Stomach (tissue), 9 donors: ENCODE results near the gene MAPKAPK5. TPM values are rescaled to one million over a fixed set of nuclear protein-coding genes. Genes with fewer than 3 reads are reported as not detected.

ENCODE experiments used
- DNase-seq, 2 donors: peaks; one replicate each; pipeline versions ENCODE4 v3.0.0 to v3.0.0-alpha.2; 2013 to 2019
- H3K27ac ChIP-seq, 5 donors: fragments of 200-600 bp in 4 of 5; sonication (generic) in 4 of 5; one replicate each; pipeline ENCODE4 v1.5.1; 2013 to 2019; ENCODE audit warnings: mild to moderate bottlenecking in 1 of 5, moderate library complexity in 1 of 5
- H3K27me3 ChIP-seq, 3 donors: fragments of 200-600 bp; sonication (generic); one replicate each; pipeline ENCODE4 v1.5.1; 2017 to 2019; ENCODE audit warnings: mixed run types in 1 of 3
- H3K36me3 ChIP-seq, 4 donors: fragments of 200-600 bp; sonication (generic); 1 replicate in 3 of 4; 2 replicates in 1 of 4; pipeline ENCODE4 v1.5.1; 2016 to 2019
- H3K4me1 ChIP-seq, 4 donors: fragments of 200-600 bp; sonication (generic); one replicate each; pipeline ENCODE4 v1.5.1; 2016 to 2019
- H3K4me3 ChIP-seq, 4 donors: fragments of 200-600 bp; sonication (generic) in 3 of 4; one replicate each; pipeline ENCODE4 v1.5.1; 2016 to 2019; ENCODE audit warnings: mild to moderate bottlenecking in 1 of 4
- H3K9me3 ChIP-seq, 4 donors: fragments of 200-600 bp; sonication (generic); one replicate each; pipeline ENCODE4 v1.5.1; 2016 to 2019
- EP300 ChIP-seq: sonication (generic); formaldehyde crosslinking; IDR thresholded peaks from one replicate; pipeline ENCODE4 v1.6.1; 2017; ENCODE audit warnings: antibody characterized with exemption
- POLR2A ChIP-seq, 4 donors: fragments of 450-650 bp; IDR thresholded peaks; one replicate each; pipeline ENCODE4 v1.6.1; 2016; ENCODE audit warnings: antibody characterized with exemption in 4 of 4, control low read depth in 2 of 4, mild to moderate bottlenecking in 1 of 4, moderate library complexity in 1 of 4
- POLR2AphosphoS5 ChIP-seq, 3 donors: sonication (generic); formaldehyde crosslinking; IDR thresholded peaks; one replicate each; pipeline ENCODE4 v1.6.1; 2016; ENCODE audit warnings: antibody characterized with exemption in 3 of 3
- WGBS, 5 donors: extraction: QIAGEN DNeasy Blood & Tissue Kit in 3 of 5; methylation state at CpG; one replicate each; pipeline versions ENCODE4 v1.1.5 to v1.1.7; 2013 to 2018; 5-methylcytosine and 5-hydroxymethylcytosine counted together
- intact Hi-C: fragments of 100-400 bp; cut with DNase I; formaldehyde crosslinking; loops from one replicate; pipeline ENCODE4 v1.15.1; 2023; ENCODE audit warnings: low total_unique reads
- polyA plus RNA-seq, 3 donors: library from polyadenylated mRNA; stranded (reverse); fragments of 200-250 nt; gene quantifications; one replicate each; pipeline ENCODE4 v1.2.3, GENCODE V29; 2013
- total RNA-seq, 5 donors: library from RNA; depleted of rRNA; stranded (reverse); fragments of >200 nt; gene quantifications; one replicate each; pipeline versions ENCODE4 v1.1.0 to v1.2.3, GENCODE V29; 2014 to 2016
- TF ChIP-seq, protein P1 (sequence below), 7 experiments: fragments of 450-650 bp in 4 of 7; fragments of 200-600 bp in 3 of 7; sonication (generic) in 3 of 7; IDR thresholded peaks; one replicate each; pipeline ENCODE4 v1.5.1; 2016 to 2019; ENCODE audit warnings: antibody characterized with exemption in 7 of 7, control low read depth in 2 of 7, mild to moderate bottlenecking in 1 of 7
- donor health status: healthy with polysubstance abuse.
- donor health status: Bipolar disorder and iron deficiency.
- donor health status: healthy.

The MAPKAPK5 gene
- total and polyA plus RNA-seq, 8 donors: 15.1 to 124 (median 50.7) TPM

DNA sequence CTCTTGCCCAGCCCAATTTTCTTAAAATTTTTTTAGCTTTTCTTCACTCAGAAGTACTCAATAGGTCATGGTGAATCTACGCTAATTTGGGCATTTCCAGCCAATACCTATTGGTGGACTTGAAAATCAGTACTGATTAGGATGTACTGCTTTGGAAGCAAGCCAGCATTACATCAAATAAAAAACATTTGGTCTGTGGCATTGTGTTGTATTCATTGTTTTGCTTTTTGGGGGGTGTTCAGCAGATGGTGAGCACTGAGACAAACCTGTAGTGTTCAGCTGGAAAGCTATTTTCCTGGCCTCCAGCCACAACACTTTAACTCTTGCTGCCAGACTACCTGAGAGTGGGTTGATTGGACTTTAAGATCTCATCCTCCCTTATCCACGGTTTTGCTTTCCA lies 4.0 kb downstream of the MAPKAPK5 start:
- no peak overlapping the region for H3K4me3 ChIP-seq
- TF ChIP-seq POLR2A (IDR thresholded peaks at IDR 0.05): no peak
- no peak overlapping the region for H3K27ac ChIP-seq
- WGBS, 5 donors: 74 to 82% (median 80%) methylated on average over 2 of the region's 2 CpGs
- peaks cover 17 to 46% (median 36%) of the 10 kb centered on the region in 4 donors for H3K4me1 ChIP-seq
- no peak for DNase-seq
- intact Hi-C loops: no loop called here
- no peaks in the 10 kb centered on the region for H3K9me3 ChIP-seq
- no peaks in the 10 kb centered on the region for H3K27me3 ChIP-seq
- peaks cover 4 to 32% (median 12%) of the 10 kb centered on the region in 4 donors for H3K36me3 ChIP-seq

DNA sequence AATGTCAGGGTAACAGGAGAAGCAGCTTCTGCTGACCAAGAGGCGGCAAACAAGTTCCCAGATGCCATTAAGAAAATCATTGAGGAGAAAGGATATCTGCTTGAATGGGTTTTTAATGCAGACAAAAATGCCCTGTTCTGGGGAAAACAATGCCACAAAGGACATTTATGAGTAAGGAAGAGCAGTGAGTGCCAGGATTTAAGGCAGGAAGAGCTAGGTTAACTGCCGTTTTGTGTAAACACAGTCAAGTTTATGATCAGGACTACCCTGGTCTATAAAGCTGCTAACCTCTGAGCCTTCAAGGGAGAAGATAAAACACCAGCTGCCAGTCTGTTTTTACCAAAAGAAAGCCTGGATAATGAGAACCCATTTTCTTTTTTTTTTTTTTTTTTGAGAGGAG lies 8.5 kb downstream of the MAPKAPK5 start:
- Histone ChIP-seq H3K9me3 (no peaks in the 10 kb centered on the region), H3K4me1 (peaks cover 0 to 13% (median 3%) of the 10 kb centered on the region in 4 donors), H3K4me3 (no peak overlapping the region), H3K36me3 (peaks cover 0 to 36% (median 23%) of the 10 kb centered on the region in 4 donors), H3K27me3 (no peaks in the 10 kb centered on the region), H3K27ac (no peak overlapping the region)
- WGBS, 5 donors: 86 to 97% (median 91%) methylated on average over 2 of the region's 2 CpGs
- intact Hi-C loops: no loop called here
- no peak for DNase-seq
- TF ChIP-seq POLR2A (IDR thresholded peaks at IDR 0.05) (no peak), EP300 (no peak), POLR2AphosphoS5 (IDR thresholded peaks at IDR 0.05) (no peak)

DNA sequence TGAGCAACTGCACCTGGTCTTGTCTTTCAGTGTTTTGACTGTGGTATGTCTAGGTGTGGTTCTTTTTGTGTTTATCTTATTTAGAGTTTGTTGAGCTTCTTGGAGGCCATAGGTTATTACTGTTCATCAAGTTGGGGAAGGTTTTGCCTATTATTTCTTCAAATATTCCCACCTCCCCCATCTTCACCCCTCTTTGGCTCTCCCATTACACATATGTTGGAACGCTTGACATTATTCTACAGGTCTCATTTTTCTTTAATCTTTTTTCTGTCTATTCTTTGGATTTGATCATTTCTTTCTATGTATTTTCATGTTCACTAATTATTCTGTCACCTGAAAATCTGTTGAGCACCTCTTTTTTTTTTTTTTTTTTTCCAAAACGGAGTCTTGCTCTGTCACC lies 16.2 kb downstream of the MAPKAPK5 start:
- Histone ChIP-seq H3K27me3 (no peaks in the 10 kb centered on the region), H3K4me1 (peaks cover 0 to 3% (median 0%) of the 10 kb centered on the region in 4 donors), H3K27ac (no peak overlapping the region), H3K36me3 (no peaks in the 10 kb centered on the region), H3K4me3 (no peak overlapping the region), H3K9me3 (no peaks in the 10 kb centered on the region)
- TF ChIP-seq, protein P1, sequence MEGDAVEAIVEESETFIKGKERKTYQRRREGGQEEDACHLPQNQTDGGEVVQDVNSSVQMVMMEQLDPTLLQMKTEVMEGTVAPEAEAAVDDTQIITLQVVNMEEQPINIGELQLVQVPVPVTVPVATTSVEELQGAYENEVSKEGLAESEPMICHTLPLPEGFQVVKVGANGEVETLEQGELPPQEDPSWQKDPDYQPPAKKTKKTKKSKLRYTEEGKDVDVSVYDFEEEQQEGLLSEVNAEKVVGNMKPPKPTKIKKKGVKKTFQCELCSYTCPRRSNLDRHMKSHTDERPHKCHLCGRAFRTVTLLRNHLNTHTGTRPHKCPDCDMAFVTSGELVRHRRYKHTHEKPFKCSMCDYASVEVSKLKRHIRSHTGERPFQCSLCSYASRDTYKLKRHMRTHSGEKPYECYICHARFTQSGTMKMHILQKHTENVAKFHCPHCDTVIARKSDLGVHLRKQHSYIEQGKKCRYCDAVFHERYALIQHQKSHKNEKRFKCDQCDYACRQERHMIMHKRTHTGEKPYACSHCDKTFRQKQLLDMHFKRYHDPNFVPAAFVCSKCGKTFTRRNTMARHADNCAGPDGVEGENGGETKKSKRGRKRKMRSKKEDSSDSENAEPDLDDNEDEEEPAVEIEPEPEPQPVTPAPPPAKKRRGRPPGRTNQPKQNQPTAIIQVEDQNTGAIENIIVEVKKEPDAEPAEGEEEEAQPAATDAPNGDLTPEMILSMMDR (IDR thresholded peaks at IDR 0.05): no peak
- TF ChIP-seq POLR2A (IDR thresholded peaks at IDR 0.05): no peak
- no peak for TF ChIP-seq POLR2AphosphoS5 (IDR thresholded peaks at IDR 0.05)
- TF ChIP-seq EP300: no peak
- WGBS, 5 donors: 94 to 98% (median 96%) methylated on average over 2 of the region's 2 CpGs
- intact Hi-C loops: no loop called here
- no peak for DNase-seq

DNA sequence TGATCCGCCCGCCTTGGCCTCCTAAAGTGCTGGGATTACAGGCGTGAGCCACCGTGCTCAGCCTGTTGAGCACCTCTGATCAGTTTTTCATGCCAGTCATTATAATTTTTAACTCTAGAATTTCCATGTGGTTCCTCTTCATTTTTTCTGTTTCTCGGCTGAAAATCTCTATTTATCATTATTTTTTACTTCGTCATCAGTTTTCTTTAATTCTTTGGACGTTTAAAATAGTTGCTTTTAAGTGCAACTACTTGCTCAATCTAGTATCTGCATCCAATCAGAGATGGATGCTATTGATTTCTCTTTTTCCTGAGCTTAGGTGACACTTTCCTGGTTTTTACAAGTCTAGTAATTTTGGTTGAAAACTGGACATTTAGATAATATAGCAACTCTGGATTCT lies 16.8 kb downstream of the MAPKAPK5 start:
- DNase-seq: no peak
- Histone ChIP-seq H3K4me3 (no peak overlapping the region), H3K9me3 (no peaks in the 10 kb centered on the region), H3K36me3 (peaks cover 0 to 3% (median 0%) of the 10 kb centered on the region in 4 donors), H3K27me3 (no peaks in the 10 kb centered on the region), H3K27ac (no peak overlapping the region), H3K4me1 (peaks cover 0 to 3% (median 0%) of the 10 kb centered on the region in 4 donors)
- intact Hi-C loops: no loop called here
- TF ChIP-seq, protein P1 (IDR thresholded peaks at IDR 0.05): no peak
- TF ChIP-seq EP300: no peak
- TF ChIP-seq POLR2A (IDR thresholded peaks at IDR 0.05): no peak
- no peak for TF ChIP-seq POLR2AphosphoS5 (IDR thresholded peaks at IDR 0.05)
- 92 to 97% (median 96%) methylated on average over 7 of the region's 7 CpGs for WGBS, 5 donors

DNA sequence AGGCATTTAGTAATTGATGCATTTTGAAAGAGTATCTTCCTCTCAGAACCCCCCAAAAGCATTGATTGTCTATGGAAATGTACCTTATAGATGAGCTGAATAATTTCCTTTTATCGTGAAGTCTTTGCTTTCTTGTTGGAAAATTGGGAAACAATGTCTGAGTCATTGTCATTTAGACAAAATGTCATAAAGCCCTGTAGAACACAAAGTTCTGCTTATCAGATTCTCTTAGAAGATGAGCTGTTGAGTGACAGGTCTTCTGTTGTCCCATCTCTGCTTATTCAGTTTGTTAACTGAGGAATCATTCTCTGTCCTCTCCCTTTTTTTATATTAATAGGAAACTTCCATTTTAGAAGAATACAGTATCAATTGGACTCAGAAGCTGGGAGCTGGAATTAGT lies 22.9 kb downstream of the MAPKAPK5 start:
- peaks cover 3 to 53% (median 49%) of the 10 kb centered on the region in 4 donors for H3K36me3 ChIP-seq
- H3K27ac ChIP-seq: no peak overlapping the region
- H3K9me3 ChIP-seq: no peaks in the 10 kb centered on the region
- DNase-seq: no peak
- no peaks in the 10 kb centered on the region for H3K27me3 ChIP-seq
- H3K4me3 ChIP-seq: no peak overlapping the region
- TF ChIP-seq EP300: no peak
- no peak for TF ChIP-seq POLR2AphosphoS5 (IDR thresholded peaks at IDR 0.05)
- TF ChIP-seq POLR2A (IDR thresholded peaks at IDR 0.05): no peak
- TF ChIP-seq, protein P1 (IDR thresholded peaks at IDR 0.05): no peak
- intact Hi-C loops: no loop called here
- WGBS, 5 donors: 86 to 97% (median 95%) methylated on average over 1 of the region's 1 CpG
- peaks cover 0 to 3% (median 0%) of the 10 kb centered on the region in 4 donors for H3K4me1 ChIP-seq
